Lower leg skin (tissue), 4 donors: ENCODE data around the gene CALCOCO1. TPM values are rescaled to one million over a fixed set of nuclear protein-coding genes. Genes with fewer than 3 reads are reported as not detected.

ENCODE experiments used
- DNase-seq, 2 donors: peaks; one replicate each; pipeline ENCODE4 v3.0.0-alpha.2; 2019; ENCODE audit warnings: low spot score in 2 of 2
- H3K4me3 ChIP-seq: fragments of 200-600 bp; sonication (generic); 2 replicates; pipeline ENCODE4 v1.5.1; 2017; ENCODE audit warnings: mild to moderate bottlenecking, low read depth; ENCODE audit not compliant: poor library complexity, severe bottlenecking
- CTCF ChIP-seq, 3 donors: fragments of 450-650 bp; IDR thresholded peaks; one replicate each; pipeline ENCODE4 v1.5.1; 2016; ENCODE audit warnings: antibody characterized with exemption in 3 of 3, mild to moderate bottlenecking in 3 of 3, moderate library complexity in 2 of 3
- POLR2A ChIP-seq, 2 donors: fragments of 450-650 bp; IDR thresholded peaks; one replicate each; pipeline ENCODE4 v1.6.1; 2016 to 2017; ENCODE audit warnings: antibody characterized with exemption in 2 of 2, mild to moderate bottlenecking in 1 of 2, moderate library complexity in 1 of 2
- WGBS, 2 donors: methylation state at CpG; one replicate each; pipeline ENCODE4 v1.1.5; 2018; 5-methylcytosine and 5-hydroxymethylcytosine counted together
- intact Hi-C: fragments of 100-400 bp; cut with DNase I; formaldehyde crosslinking; loops from one replicate; pipeline ENCODE4 v1.15.0; 2023; ENCODE audit warnings: low total_unique reads
- total RNA-seq, 4 donors: library from RNA; depleted of rRNA; stranded (reverse); fragments of >200 nt; gene quantifications; one replicate each; pipeline ENCODE4 v1.1.0, GENCODE V29; 2016

CALCOCO1 gene
- total RNA-seq, 4 donors from 2014 or later = 313 to 432 (median 391) TPM

GRCh38 chr12:53659011-53659551, 68.2 kb downstream of the CALCOCO1 start:
- WGBS, 2 donors = 30 to 39% methylated on average over 3 of the region's 3 CpGs
- DNase-seq = peak in 1 of 2 donors; percentile 41
- no peak for TF ChIP-seq POLR2A (IDR thresholded peaks at IDR 0.05)
- no peak for TF ChIP-seq CTCF (IDR thresholded peaks at IDR 0.05)
- intact Hi-C loops = no loop called here
- H3K4me3 ChIP-seq = no peak overlapping the region

Other genes starting within 250 kb of the CALCOCO1 start
- gene MAP3K12, start 228.0 kb downstream of the CALCOCO1 start, total RNA-seq = 10 to 100 TPM in 2 of 4 donors, 1 to 10 TPM in 2; 6.4 to 12.8 (median 9.4) TPM
- gene TARBP2, start 226.2 kb downstream of the CALCOCO1 start, total RNA-seq = 10 to 100 TPM; 25.9 to 34.1 (median 31.0) TPM
- not detected for gene NPFF, start 220.0 kb downstream of the CALCOCO1 start, total RNA-seq
- gene ATF7, start 101.1 kb downstream of the CALCOCO1 start, total RNA-seq = 10 to 100 TPM; 25.1 to 34.4 (median 29.0) TPM
- gene ATP5MC2, start 51.4 kb downstream of the CALCOCO1 start, total RNA-seq = 100 to 1,000 TPM; 214 to 533 (median 318) TPM
- not detected for gene CISTR, start 24.5 kb upstream of the CALCOCO1 start, total RNA-seq
- gene HOXC13, start 211.4 kb upstream of the CALCOCO1 start, total RNA-seq = 10 to 100 TPM in 2 of 4 donors, 1 to 10 TPM in 2; 9.8 to 14.9 (median 11.2) TPM
- 10 to 100 TPM in 1 of 4 donors, 1 to 10 TPM in 3; 4.4 to 13.6 (median 6.5) TPM for gene HOXC12, start 227.5 kb upstream of the CALCOCO1 start, total RNA-seq
- 10 to 100 TPM in 1 of 4 donors, 1 to 10 TPM in 3; 4.9 to 10.7 (median 6.2) TPM for gene HOXC11, start 245.7 kb upstream of the CALCOCO1 start, total RNA-seq
- gene HOTAIR, start 247.5 kb upstream of the CALCOCO1 start, total RNA-seq = 10 to 100 TPM in 2 of 4 donors, 1 to 10 TPM in 2; 4.9 to 14.9 (median 9.7) TPM